Endothelial cell of umbilical vein (primary cell): Measurements from ENCODE around the gene EPHB6. TPM values are rescaled to one million over a fixed set of nuclear protein-coding genes. Genes with fewer than 3 reads are reported as not detected.

Experiments used
- BruUV-seq: library from RNA; stranded (reverse); fragments of 400-500 nt; replicated peaks from 2 replicates; lab custom pipeline; 2021; lab: Mats Ljungman, UMichigan
- CTCF ChIA-PET: fragments of 300-600, 350-600 bp; sonication (Branson Sonifier 250); formaldehyde crosslinking; loops from one replicate; lab custom pipeline; 2021; ENCODE audit warnings: antibody characterized with exemption, inconsistent platforms; lab: Charles Lee
- POLR2A ChIA-PET: fragments of 300-600, 350-600 bp; sonication (Branson Sonifier 250); formaldehyde crosslinking; loops from one replicate; lab custom pipeline; 2021; ENCODE audit warnings: antibody characterized with exemption, inconsistent platforms; lab: Charles Lee
- DNase-seq: peaks from one replicate; pipeline ENCODE4 v3.0.0-alpha.2; 2011; ENCODE audit warnings: low read depth, low spot score
- FAIRE-seq: peaks from 2 replicates; lab custom pipeline; 2011; peaks lifted over from hg19 to GRCh38; lab: Jason Lieb, UNC
- H2AFZ ChIP-seq: 2 replicates; pipeline ENCODE4 v1.6.0; 2012; ENCODE audit warnings: low read depth, low read length, control low read depth, inconsistent platforms
- H3K27ac ChIP-seq: 2 replicates; pipeline ENCODE4 v1.5.1; 2011; ENCODE audit warnings: low read depth, mild to moderate bottlenecking, control low read depth, low read length, moderate library complexity; ENCODE audit not compliant: insufficient read depth
- H3K27me3 ChIP-seq, 2 experiments: 2 replicates each; pipeline versions ENCODE4 v1.6.0 to v1.6.1; 2011; ENCODE audit warnings: low read length in 2 of 2, mixed read lengths in 1 of 2; ENCODE audit not compliant: control insufficient read depth in 2 of 2, insufficient read depth in 2 of 2
- H3K36me3 ChIP-seq, 2 experiments: 2 replicates in 1 of 2; 3 replicates in 1 of 2; pipeline ENCODE4 v1.5.1; 2011; ENCODE audit warnings: low read length in 2 of 2, mild to moderate bottlenecking in 1 of 2, moderate library complexity in 1 of 2; ENCODE audit not compliant: control insufficient read depth in 2 of 2, insufficient read depth in 2 of 2; ENCODE audit errors: extremely low read depth in 1 of 2
- H3K4me1 ChIP-seq: 3 replicates; pipeline ENCODE4 v1.5.1; 2011; ENCODE audit warnings: mild to moderate bottlenecking, low read length; ENCODE audit not compliant: control insufficient read depth, insufficient read depth; ENCODE audit errors: extremely low read depth
- H3K4me2 ChIP-seq: 2 replicates; pipeline ENCODE4 v1.6.1; 2011; ENCODE audit warnings: low read length, control low read depth, mixed read lengths; ENCODE audit not compliant: insufficient read depth
- H3K4me3 ChIP-seq, 3 experiments: fragments of 200-600 bp in 1 of 3; sonication (generic), shearing (Covaris generic) in 1 of 3; replicated peaks in 1 of 3; 2 replicates each; pipeline ENCODE4 v1.5.1; 2011 to 2016; ENCODE audit warnings: control low read depth in 3 of 3, low read length in 3 of 3, mild to moderate bottlenecking in 2 of 3, inconsistent platforms in 1 of 3, low read depth in 1 of 3, moderate library complexity in 1 of 3; ENCODE audit not compliant: insufficient read depth in 1 of 3
- H3K79me2 ChIP-seq: 2 replicates; pipeline ENCODE4 v1.6.0; 2012; ENCODE audit warnings: low read length, inconsistent platforms; ENCODE audit not compliant: control insufficient read depth, insufficient read depth
- H3K9ac ChIP-seq: replicated peaks from 2 replicates; pipeline ENCODE3; 2011; ENCODE audit warnings: low read length, control low read depth; ENCODE audit not compliant: insufficient read depth; ENCODE audit errors: extremely low read depth
- H3K9me1 ChIP-seq: replicated peaks from 3 replicates; pipeline ENCODE4 v1.6.0; 2011; ENCODE audit warnings: mild to moderate bottlenecking, low read length; ENCODE audit not compliant: control insufficient read depth, insufficient read depth; ENCODE audit errors: extremely low read depth
- H3K9me3 ChIP-seq: replicated peaks from 2 replicates; pipeline ENCODE4 v1.5.1; 2012; ENCODE audit warnings: low read length, inconsistent platforms; ENCODE audit not compliant: control insufficient read depth, insufficient read depth
- H4K20me1 ChIP-seq: replicated peaks from 2 replicates; pipeline ENCODE3; 2011; ENCODE audit warnings: mild to moderate bottlenecking, low read length; ENCODE audit not compliant: control insufficient read depth, insufficient read depth; ENCODE audit errors: extremely low read depth
- GATA2 ChIP-seq: IDR thresholded peaks from 2 replicates; pipeline ENCODE4 v1.7.0; 2011; ENCODE audit warnings: low read depth, mild to moderate bottlenecking, moderate library complexity, mixed read lengths, low read length; ENCODE audit not compliant: insufficient read length, insufficient read depth
- POLR2A ChIP-seq: IDR thresholded peaks from 2 replicates; pipeline ENCODE4 v1.6.1; 2012; ENCODE audit warnings: low read depth, mild to moderate bottlenecking, control low read depth, low read length
- POLR2AphosphoS5 ChIP-seq: IDR thresholded peaks from 2 replicates; pipeline ENCODE4 v1.6.1; 2012; ENCODE audit warnings: low read depth, mild to moderate bottlenecking, control low read depth, low read length, moderate library complexity; ENCODE audit not compliant: insufficient read depth
- dilution Hi-C: fragments of 300-500 bp; cut with MboI; formaldehyde crosslinking; loops from one replicate; pipeline ENCODE4 v1.15.0; 2019; ENCODE audit warnings: low sequenced_read_pairs; ENCODE audit not compliant: extremely low pct_ligation_motif_present
- intact Hi-C: fragments of 100-400 bp; cut with micrococcal nuclease; formaldehyde crosslinking; loops from one replicate; pipeline ENCODE4 v1.10.0; 2022
- polyA plus RNA-seq, 4 experiments: library from polyadenylated mRNA; depleted of rRNA in 3 of 4; stranded (reverse) in 3 of 4; unstranded in 1 of 4; fragments of >200 nt; gene quantifications; 2 replicates each; pipeline versions ENCODE4 v1.2.1 to v1.2.3, GENCODE V29; 2011 to 2012; ENCODE audit warnings: missing spikeins in 1 of 4
- total RNA-seq: library from RNA; stranded (reverse); gene quantifications from 2 replicates; pipeline ENCODE4 v1.2.3, GENCODE V29; 2021
- TF ChIP-seq, protein P1 (sequence below), 2 donors: IDR thresholded peaks; 1 replicate in 1 of 2; 2 replicates in 1 of 2; pipeline ENCODE4 v1.5.1; 2011; ENCODE audit warnings: low read length in 2 of 2, mild to moderate bottlenecking in 2 of 2, moderate library complexity in 2 of 2, control low read depth in 1 of 2, inconsistent platforms in 1 of 2, low read depth in 1 of 2; ENCODE audit not compliant: insufficient read depth in 1 of 2; ENCODE audit errors: extremely low read depth in 1 of 2

Gene EPHB6
- total and polyA plus RNA-seq, 2 donors (not counting 3 experiments of a cell fraction or from before 2014, with no cell fraction given), result 0.86 to 2.9 TPM

- FAIRE-seq, result no peak
- CTCF ChIA-PET, result interaction anchor here (1.2 kb wide), 2 partner anchors 14 to 327 kb away, joined by 4 to 7 read pairs; no protein-coding TSS in a partner anchor
- intact Hi-C loops, result no loop called here
These were observed 32.6 kb downstream of the EPHB6 start for GRCh38 chr7:142887282-142888015.

DNA sequence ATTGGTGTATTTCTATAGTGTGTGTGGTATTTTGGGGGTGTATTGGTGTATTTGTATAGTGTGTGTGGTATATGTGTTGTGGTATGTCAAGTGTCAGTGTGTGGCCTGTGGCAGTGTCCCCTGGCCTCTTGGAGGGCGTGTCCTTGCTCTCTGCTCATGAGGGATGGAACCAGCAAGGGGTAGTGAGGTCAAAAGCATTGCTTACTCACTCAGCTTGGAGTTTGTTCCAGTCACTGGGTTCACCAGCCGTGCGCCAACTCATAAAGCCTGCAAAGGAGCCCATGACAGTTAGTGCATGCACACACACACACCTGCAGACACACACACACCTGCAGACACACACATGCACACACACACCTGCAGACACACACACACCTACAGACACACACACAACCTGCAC lies 34.9 kb downstream of the EPHB6 start:
- DNase-seq, result no peak
- ChIA-PET POLR2A (no interaction called here), CTCF (no interaction called here)

More at GRCh38 chr7:142887282-142888015, 32.6 kb downstream of the EPHB6 start:
- no peaks in the 10 kb centered on the region for H3K79me2 ChIP-seq
- no peak overlapping the region for H3K9ac ChIP-seq
- no peaks in the 10 kb centered on the region for H3K9me1 ChIP-seq
- no peaks in the 10 kb centered on the region for H3K9me3 ChIP-seq
- no peak overlapping the region for H2AFZ ChIP-seq
- no peak overlapping the region for H3K27ac ChIP-seq
- dilution Hi-C loops, result no loop called here
- H3K4me1 ChIP-seq, result no peaks in the 10 kb centered on the region
- no peak for DNase-seq
- no peak overlapping the region for H3K4me3 ChIP-seq
- no TSS peak for BruUV-seq
- no peak overlapping the region for H3K4me2 ChIP-seq
- no peaks in the 10 kb centered on the region for H4K20me1 ChIP-seq
- no peaks in the 10 kb centered on the region for H3K27me3 ChIP-seq
- POLR2A ChIA-PET, result no interaction called here
- no peak for TF ChIP-seq GATA2
- no peaks in the 10 kb centered on the region for H3K36me3 ChIP-seq

More for the DNA sequence above, 34.9 kb downstream of the EPHB6 start:
- no TSS peak for BruUV-seq
- TF ChIP-seq POLR2A, result no peak
- no peak for TF ChIP-seq GATA2
- TF ChIP-seq POLR2AphosphoS5, result no peak
- TF ChIP-seq, protein P1, sequence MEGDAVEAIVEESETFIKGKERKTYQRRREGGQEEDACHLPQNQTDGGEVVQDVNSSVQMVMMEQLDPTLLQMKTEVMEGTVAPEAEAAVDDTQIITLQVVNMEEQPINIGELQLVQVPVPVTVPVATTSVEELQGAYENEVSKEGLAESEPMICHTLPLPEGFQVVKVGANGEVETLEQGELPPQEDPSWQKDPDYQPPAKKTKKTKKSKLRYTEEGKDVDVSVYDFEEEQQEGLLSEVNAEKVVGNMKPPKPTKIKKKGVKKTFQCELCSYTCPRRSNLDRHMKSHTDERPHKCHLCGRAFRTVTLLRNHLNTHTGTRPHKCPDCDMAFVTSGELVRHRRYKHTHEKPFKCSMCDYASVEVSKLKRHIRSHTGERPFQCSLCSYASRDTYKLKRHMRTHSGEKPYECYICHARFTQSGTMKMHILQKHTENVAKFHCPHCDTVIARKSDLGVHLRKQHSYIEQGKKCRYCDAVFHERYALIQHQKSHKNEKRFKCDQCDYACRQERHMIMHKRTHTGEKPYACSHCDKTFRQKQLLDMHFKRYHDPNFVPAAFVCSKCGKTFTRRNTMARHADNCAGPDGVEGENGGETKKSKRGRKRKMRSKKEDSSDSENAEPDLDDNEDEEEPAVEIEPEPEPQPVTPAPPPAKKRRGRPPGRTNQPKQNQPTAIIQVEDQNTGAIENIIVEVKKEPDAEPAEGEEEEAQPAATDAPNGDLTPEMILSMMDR (IDR thresholded peaks at IDR 0.05; ENCODE audit: extremely low read depth in 1 of 2, insufficient read depth in 1 of 2, low read depth in 1 of 2, low read length in 2 of 2), result no peak
- Histone ChIP-seq H3K9me3 (no peaks in the 10 kb centered on the region), H2AFZ (no peak overlapping the region), H3K9ac (no peak overlapping the region), H3K9me1 (no peaks in the 10 kb centered on the region), H3K79me2 (no peaks in the 10 kb centered on the region), H3K4me1 (no peaks in the 10 kb centered on the region), H3K4me3 (no peak overlapping the region), H3K36me3 (no peaks in the 10 kb centered on the region), H4K20me1 (no peaks in the 10 kb centered on the region), H3K27me3 (peaks cover 0 to 2% of the 10 kb centered on the region in 2 experiments), H3K4me2 (no peak overlapping the region), H3K27ac (no peak overlapping the region)
- FAIRE-seq, result no peak
- dilution Hi-C loops, result no loop called here
- intact Hi-C loops, result no loop called here
